HG03280 (cell line): ENCODE data around the gene ZNF529.

Source experiments
- ATAC-seq: cut with Tn5 transposase; IDR thresholded peaks from one replicate; pipeline ENCODE4 v1.9.1; 2021; ENCODE audit warnings: mild to moderate bottlenecking, moderate library complexity; ENCODE audit not compliant: unreplicated experiment

ZNF529 gene

GRCh38 chr19:36514012-36514612, 59.0 kb downstream of the ZNF529 start:
- no peak for ATAC-seq

- no peak for ATAC-seq
These were observed 64.8 kb downstream of the ZNF529 start for GRCh38 chr19:36508325-36508724.

GRCh38 chr19:36501973-36502372, 71.1 kb downstream of the ZNF529 start:
- ATAC-seq = no peak

GRCh38 chr19:36497001-36497400, 76.1 kb downstream of the ZNF529 start:
- ATAC-seq = no peak
